HepG2 (cell line): ENCODE data around the gene TSGA10IP. TPM values are rescaled to one million over a fixed set of nuclear protein-coding genes. Genes with fewer than 3 reads are reported as not detected.

Experiments used
- ATAC-seq: fragments of 200-7000 bp; cut with Tn5 transposase; 3 replicates; pipeline ENCODE4 v1.9.1; 2020; ENCODE audit warnings: mild to moderate bottlenecking, moderate library complexity
- BruUV-seq: library from RNA; stranded (reverse); fragments of 400-500 nt; replicated peaks from 2 replicates; lab custom pipeline; 2021; lab: Mats Ljungman, UMichigan
- CTCF ChIA-PET: fragments of 300-600 bp; formaldehyde crosslinking; extraction: SDS; loops from one replicate; lab custom pipeline; 2021; ENCODE audit warnings: low total read pairs, inconsistent platforms, low intra/inter-chr PET ratio; lab: Yijun Ruan, JAX
- POLR2A ChIA-PET: fragments of 350-600 bp; sonication (Branson Sonifier 250); formaldehyde crosslinking; loops from one replicate; lab custom pipeline; 2020; ENCODE audit warnings: antibody characterized with exemption, inconsistent platforms; lab: Yijun Ruan, JAX
- DNase-seq: peaks from one replicate; pipeline ENCODE4 v3.0.0-alpha.2; 2015; ENCODE audit warnings: low spot score
- FAIRE-seq: peaks from 3 replicates; lab custom pipeline; 2011; peaks lifted over from hg19 to GRCh38; lab: Jason Lieb, UNC
- H2AFZ ChIP-seq: one replicate; pipeline ENCODE4 v1.6.1; 2011; ENCODE audit warnings: low read length, inconsistent platforms
- H3K27ac ChIP-seq: fragments of 300-600 bp; 3 replicates; pipeline ENCODE4 v1.8.0; 2011; ENCODE audit warnings: mixed run types, mild to moderate bottlenecking, mixed read lengths, low read length, inconsistent platforms; ENCODE audit not compliant: insufficient read depth; ENCODE audit errors: extremely low read length
- H3K27me3 ChIP-seq, 2 experiments: fragments of 200-600 bp in 1 of 2; 2 replicates in 1 of 2; 3 replicates in 1 of 2; pipeline versions ENCODE4 v1.6.0 to v1.8.0; 2011; ENCODE audit warnings: low read length in 2 of 2, mild to moderate bottlenecking in 2 of 2, moderate library complexity in 2 of 2, inconsistent platforms in 1 of 2; ENCODE audit not compliant: insufficient read depth in 2 of 2, control insufficient read depth in 1 of 2
- H3K36me3 ChIP-seq, 2 experiments: fragments of 200-600 bp in 1 of 2; replicated peaks in 1 of 2; 2 replicates in 1 of 2; 3 replicates in 1 of 2; pipeline versions ENCODE4 v1.5.1 to v1.8.0; 2011; ENCODE audit warnings: low read length in 2 of 2, inconsistent platforms in 1 of 2; ENCODE audit not compliant: insufficient read depth in 2 of 2, control insufficient read depth in 1 of 2
- H3K4me1 ChIP-seq: 2 replicates; pipeline ENCODE4 v1.5.1; 2012; ENCODE audit warnings: low read length, inconsistent platforms; ENCODE audit not compliant: insufficient read depth
- H3K4me2 ChIP-seq: 2 replicates; pipeline ENCODE4 v1.6.0; 2011; ENCODE audit warnings: low read depth, low read length, inconsistent platforms
- H3K4me3 ChIP-seq, 3 experiments: fragments of 200-600 bp in 1 of 3; sonication (generic), shearing (Covaris generic) in 1 of 3; replicated peaks in 1 of 3; 2 replicates each; pipeline ENCODE4 v1.5.1; 2011 to 2016; ENCODE audit warnings: low read length in 3 of 3, inconsistent platforms in 2 of 3, low read depth in 2 of 3, mild to moderate bottlenecking in 2 of 3, control low read depth in 1 of 3, mixed read lengths in 1 of 3; ENCODE audit not compliant: insufficient read depth in 1 of 3
- H3K79me2 ChIP-seq: one replicate; pipeline ENCODE4 v1.6.1; 2011; ENCODE audit warnings: low read length, inconsistent platforms; ENCODE audit not compliant: insufficient read depth
- H3K9ac ChIP-seq: 2 replicates; pipeline ENCODE4 v1.6.0; 2011; ENCODE audit warnings: mild to moderate bottlenecking, low read depth, low read length, inconsistent platforms; ENCODE audit not compliant: insufficient read depth
- H3K9me3 ChIP-seq: 2 replicates; pipeline ENCODE4 v1.5.1; 2012; ENCODE audit warnings: mild to moderate bottlenecking, low read length
- H4K20me1 ChIP-seq: 2 replicates; pipeline ENCODE4 v1.6.0; 2011; ENCODE audit warnings: inconsistent platforms, mild to moderate bottlenecking, low read length, moderate library complexity; ENCODE audit not compliant: insufficient read depth
- AGO1 ChIP-seq: fragments of 200-400 bp; formaldehyde crosslinking; IDR thresholded peaks from 2 replicates; pipeline ENCODE4 v1.6.1; 2017; ENCODE audit warnings: mild to moderate bottlenecking, low read depth, low read length, moderate library complexity; ENCODE audit not compliant: poor library complexity, severe bottlenecking
- AKAP8 ChIP-seq: sonication (generic); formaldehyde crosslinking; IDR thresholded peaks from 2 replicates; pipeline ENCODE4 v1.5.1; 2020; ENCODE audit warnings: mild to moderate bottlenecking, missing genetic modification reagents
- DNMT3B ChIP-seq: conservative IDR thresholded peaks from 2 replicates; pipeline ENCODE4 v1.6.1; 2016; ENCODE audit warnings: missing biosample characterization, control low read depth
- HMG20A ChIP-seq: IDR thresholded peaks from 2 replicates; pipeline ENCODE4 v1.6.1; 2016; ENCODE audit warnings: borderline replicate concordance
- LCORL ChIP-seq, 2 experiments: fragments of 450-650 bp in 1 of 2; sonication (generic) in 1 of 2; formaldehyde crosslinking in 1 of 2; IDR thresholded peaks; 2 replicates each; pipeline versions ENCODE4 v1.5.0 to v1.6.1; 2017 to 2020; ENCODE audit warnings: antibody characterized with exemption in 1 of 2, missing genetic modification reagents in 1 of 2
- MAFF ChIP-seq: IDR thresholded peaks from 2 replicates; pipeline ENCODE4 v1.6.1; 2011; ENCODE audit warnings: low read depth, low read length, improper control_type of control experiment
- MXD1 ChIP-seq: sonication (generic); formaldehyde crosslinking; IDR thresholded peaks from 2 replicates; pipeline ENCODE4 v1.4.0; 2020; ENCODE audit warnings: mild to moderate bottlenecking, missing genetic modification reagents
- MYC ChIP-seq: sonication (generic); formaldehyde crosslinking; IDR thresholded peaks from 2 replicates; pipeline ENCODE4 v1.9.0; 2021; ENCODE audit warnings: missing genetic modification reagents, borderline replicate concordance
- NFE2L2 ChIP-seq: fragments of 150-350 bp; IDR thresholded peaks from 2 replicates; pipeline ENCODE4 v1.6.1; 2014; ENCODE audit warnings: low read length
- NR2F2 ChIP-seq: IDR thresholded peaks from 2 replicates; pipeline ENCODE4 v1.6.1; 2012; ENCODE audit warnings: low read depth, inconsistent platforms, borderline replicate concordance
- RBAK ChIP-seq: sonication (generic); formaldehyde crosslinking; IDR thresholded peaks from 2 replicates; pipeline ENCODE4 v1.5.1; 2020; ENCODE audit warnings: mild to moderate bottlenecking, missing genetic modification reagents
- RXRB ChIP-seq: IDR thresholded peaks from 2 replicates; pipeline ENCODE4 v1.6.1; 2016; ENCODE audit warnings: borderline replicate concordance, missing genetic modification reagents, missing compliant biosample characterization
- TEAD3 ChIP-seq: optimal IDR thresholded peaks from 2 replicates; pipeline ENCODE3; 2016; ENCODE audit warnings: borderline replicate concordance
- ZNF253 ChIP-seq: sonication (generic); formaldehyde crosslinking; IDR thresholded peaks from 2 replicates; pipeline ENCODE4 v1.8.0; 2022; ENCODE audit warnings: mild to moderate bottlenecking, missing genetic modification reagents, borderline replicate concordance
- ZNF292 ChIP-seq: sonication (generic); formaldehyde crosslinking; IDR thresholded peaks from 2 replicates; pipeline ENCODE4 v1.8.1; 2022; ENCODE audit warnings: mild to moderate bottlenecking, low read depth, missing genetic modification reagents, borderline replicate concordance
- ZNF350 ChIP-seq: sonication (generic); formaldehyde crosslinking; IDR thresholded peaks from 2 replicates; pipeline ENCODE4 v1.4.0; 2020; ENCODE audit warnings: mild to moderate bottlenecking, low read depth, missing genetic modification reagents, borderline replicate concordance
- WGBS: methylation state at CpG from one replicate; pipeline ENCODE4 v1.1.6; 2017; ENCODE audit warnings: low lambda C conversion rate; 5-methylcytosine and 5-hydroxymethylcytosine counted together
- in situ Hi-C: cut with HindIII; loops from 2 replicates; pipeline ENCODE4 v1.10.0; 2017; ENCODE audit warnings: low pct_unique_long_range_greater_than_20kb; ENCODE audit not compliant: extremely low pct_ligation_motif_present
- intact Hi-C: fragments of 100-400 bp; cut with micrococcal nuclease; formaldehyde crosslinking; loops from one replicate; pipeline ENCODE4 v1.10.0; 2022; ENCODE audit not compliant: unreplicated experiment
- polyA plus RNA-seq, 8 experiments: library from polyadenylated mRNA; depleted of rRNA in 3 of 8; stranded (reverse) in 7 of 8; unstranded in 1 of 8; fragments of >200 nt; fragmentation: Illumina TruSeq in 4 of 8; extraction: Trizol in 4 of 8; gene quantifications; 2 replicates each; pipeline versions ENCODE4 v1.2.1 to v1.2.3, GENCODE V29; 2011 to 2016; ENCODE audit warnings: low read depth in 4 of 8, missing spikeins in 1 of 8, mixed read lengths in 1 of 8; ENCODE audit not compliant: insufficient read depth in 1 of 8
- total RNA-seq, 5 experiments: library from RNA; depleted of rRNA; stranded (reverse); fragments of >200 nt; fragmentation: Illumina TruSeq; extraction: Trizol; gene quantifications; 2 replicates each; pipeline ENCODE4 v1.2.3, GENCODE V29; 2016; ENCODE audit warnings: low read depth in 1 of 5
- TF ChIP-seq, protein P1 (sequence below): sonication (generic); formaldehyde crosslinking; IDR thresholded peaks from 2 replicates; pipeline ENCODE4 v1.5.1; 2020; ENCODE audit warnings: mild to moderate bottlenecking, missing genetic modification reagents, moderate library complexity

The TSGA10IP gene
- total and polyA plus RNA-seq, 2 of the 13 experiments (the other 11 are each of a cell fraction or from before 2014, with no cell fraction given) = not detected

DNA sequence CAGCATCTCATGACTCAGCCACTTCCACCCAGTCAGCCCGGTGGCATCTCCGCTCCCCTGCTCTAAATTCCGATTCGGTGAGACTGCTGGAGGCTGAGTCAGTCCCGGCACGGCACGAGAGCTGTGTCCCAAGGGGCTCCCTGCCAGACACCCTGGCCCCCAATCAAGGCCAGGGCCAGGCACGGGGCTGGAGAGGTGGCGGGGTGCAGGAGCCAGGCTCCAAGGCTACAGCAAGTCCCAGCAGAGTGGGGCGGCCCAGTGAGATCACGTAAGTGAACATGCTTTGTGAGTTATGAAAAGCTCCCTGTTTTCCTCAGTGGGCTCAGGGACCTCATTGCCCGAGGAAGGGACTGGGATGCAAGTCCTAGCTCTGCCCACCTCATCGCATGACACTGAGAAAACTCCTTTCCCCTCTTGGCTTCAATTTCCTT lies 29.4 kb upstream of the TSGA10IP start:
- peaks cover 66% of the 10 kb centered on the region for H3K4me1 ChIP-seq
- in situ Hi-C loops = no loop called here
- peaks cover 11% of the 10 kb centered on the region for H3K79me2 ChIP-seq
- no peaks in the 10 kb centered on the region; a peak in 1 of 5 replicates for H3K36me3 ChIP-seq
- H3K27me3 ChIP-seq = peaks cover 0 to 2% of the 10 kb centered on the region in 2 experiments; a peak in 1 of 5 replicates
- no peak overlapping the region for H2AFZ ChIP-seq
- no peak overlapping the region; the same call in 1 of the 2 replicates for H3K9ac ChIP-seq
- DNase-seq = peak; percentile 74
- POLR2A ChIA-PET = interaction anchor here (1.0 to 5.0 kb wide), 6 partner anchors 13 to 57 kb away, joined by 3 to 59 read pairs (median 10); partner anchors contain the start of genes CCDC85B, FIBP, FOSL1 and MUS81
- H3K27ac ChIP-seq = no peak overlapping the region
- no peak for FAIRE-seq
- 9% methylated on average over 11 of the region's 13 CpGs for WGBS
- no peaks in the 10 kb centered on the region for H4K20me1 ChIP-seq
- H3K9me3 ChIP-seq = no peaks in the 10 kb centered on the region
- peak overlapping the region; percentile 73 for H3K4me2 ChIP-seq
- BruUV-seq = no TSS peak
- ATAC-seq = peak; percentile 34
- intact Hi-C loops = no loop called here
- CTCF ChIA-PET = no interaction called here
- H3K4me3 ChIP-seq = peak overlapping the region in 1 of 3 experiments; percentile 48; a peak in 1 of 6 replicates
- TF ChIP-seq MXD1 (CRISPR knock-in tag) (0 out of 2 replicates have a peak, but pooled peaks have one; percentile 4), TEAD3 (peak; percentile 76), AGO1 (peak; percentile 87), AKAP8 (peak; percentile 60), RBAK (no peak), ZNF253 (CRISPR knock-in tag) (no peak), MYC (CRISPR knock-in tag) (no peak; the same call in 1 of the 2 replicates), NR2F2 (no peak), DNMT3B (CRISPR knock-in tag) (0 out of 2 replicates have a peak, but pooled peaks have one; percentile 48), RXRB (CRISPR knock-in tag) (peak; percentile 25; the same call in 1 of the 2 replicates), MAFF (peak; percentile 42), ZNF350 (CRISPR knock-in tag) (0 out of 2 replicates have a peak, but pooled peaks have one; percentile 28), HMG20A (CRISPR knock-in tag) (peak; percentile 15; the same call in 1 of the 2 replicates), NFE2L2 (peak; percentile 59), LCORL (IDR thresholded peaks at IDR 0.05) (no peak), LCORL (CRISPR knock-in tag; IDR thresholded peaks at IDR 0.05) (peak; percentile 46; the same call in 1 of the 2 replicates), ZNF292 (CRISPR knock-in tag) (peak; percentile 23; the same call in 1 of the 2 replicates)
- TF ChIP-seq, protein P1, sequence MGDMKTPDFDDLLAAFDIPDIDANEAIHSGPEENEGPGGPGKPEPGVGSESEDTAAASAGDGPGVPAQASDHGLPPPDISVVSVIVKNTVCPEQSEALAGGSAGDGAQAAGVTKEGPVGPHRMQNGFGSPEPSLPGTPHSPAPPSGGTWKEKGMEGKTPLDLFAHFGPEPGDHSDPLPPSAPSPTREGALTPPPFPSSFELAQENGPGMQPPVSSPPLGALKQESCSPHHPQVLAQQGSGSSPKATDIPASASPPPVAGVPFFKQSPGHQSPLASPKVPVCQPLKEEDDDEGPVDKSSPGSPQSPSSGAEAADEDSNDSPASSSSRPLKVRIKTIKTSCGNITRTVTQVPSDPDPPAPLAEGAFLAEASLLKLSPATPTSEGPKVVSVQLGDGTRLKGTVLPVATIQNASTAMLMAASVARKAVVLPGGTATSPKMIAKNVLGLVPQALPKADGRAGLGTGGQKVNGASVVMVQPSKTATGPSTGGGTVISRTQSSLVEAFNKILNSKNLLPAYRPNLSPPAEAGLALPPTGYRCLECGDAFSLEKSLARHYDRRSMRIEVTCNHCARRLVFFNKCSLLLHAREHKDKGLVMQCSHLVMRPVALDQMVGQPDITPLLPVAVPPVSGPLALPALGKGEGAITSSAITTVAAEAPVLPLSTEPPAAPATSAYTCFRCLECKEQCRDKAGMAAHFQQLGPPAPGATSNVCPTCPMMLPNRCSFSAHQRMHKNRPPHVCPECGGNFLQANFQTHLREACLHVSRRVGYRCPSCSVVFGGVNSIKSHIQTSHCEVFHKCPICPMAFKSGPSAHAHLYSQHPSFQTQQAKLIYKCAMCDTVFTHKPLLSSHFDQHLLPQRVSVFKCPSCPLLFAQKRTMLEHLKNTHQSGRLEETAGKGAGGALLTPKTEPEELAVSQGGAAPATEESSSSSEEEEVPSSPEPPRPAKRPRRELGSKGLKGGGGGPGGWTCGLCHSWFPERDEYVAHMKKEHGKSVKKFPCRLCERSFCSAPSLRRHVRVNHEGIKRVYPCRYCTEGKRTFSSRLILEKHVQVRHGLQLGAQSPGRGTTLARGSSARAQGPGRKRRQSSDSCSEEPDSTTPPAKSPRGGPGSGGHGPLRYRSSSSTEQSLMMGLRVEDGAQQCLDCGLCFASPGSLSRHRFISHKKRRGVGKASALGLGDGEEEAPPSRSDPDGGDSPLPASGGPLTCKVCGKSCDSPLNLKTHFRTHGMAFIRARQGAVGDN (CRISPR knock-in tag) = peak; percentile 47
